Dermis microvascular lymphatic vessel endothelial cell (primary cell): ENCODE results near the gene EIF2B1. TPM values are rescaled to one million over a fixed set of nuclear protein-coding genes. Genes with fewer than 3 reads are reported as not detected.

Experiments used
- DNase-seq, 2 donors: peaks; one replicate each; pipeline versions ENCODE4 v3.0.0 to v3.0.0-alpha.2; 2010; ENCODE audit warnings: low read depth in 2 of 2
- total RNA-seq: library from RNA; depleted of rRNA; stranded (reverse); fragments of >200 nt; gene quantifications from 2 replicates; pipeline ENCODE4 v1.2.1, GENCODE V29; 2014

The EIF2B1 gene
- 22.6 and 25.5 TPM in 2 replicates for total RNA-seq

- DNase-seq: peak; percentile 89 to 96
These were observed at the start of gene EIF2B1, which contains the start of gene GTF2H3 for GRCh38 chr12:123633379-123634141. Gene EIF2B1, minus strand, starts transcription at chr12:123633686. Its CDS starts 129 bp downstream, at chr12:123633557. Gene GTF2H3, plus strand, starts transcription at chr12:123633829. Its CDS starts 31 bp downstream, at chr12:123633860.

- DNase-seq: no peak
These were observed 48.1 kb upstream of the EIF2B1 start for GRCh38 chr12:123681605-123682004.

- no peak for DNase-seq
These were observed 45.5 kb upstream of the EIF2B1 start for GRCh38 chr12:123678981-123679380.

GRCh38 chr12:123676616-123677320, 43.3 kb upstream of the EIF2B1 start:
- DNase-seq: peak in 1 of 2 donors; percentile 36

GRCh38 chr12:123675436-123675835, 42.0 kb upstream of the EIF2B1 start:
- no peak for DNase-seq

GRCh38 chr12:123671876-123672275, 38.4 kb upstream of the EIF2B1 start:
- DNase-seq: peak in 1 of 2 donors; percentile 8

- DNase-seq: peak; percentile 65 to 89
These were observed 37.6 kb upstream of the EIF2B1 start, which contains the start of gene TCTN2 for GRCh38 chr12:123670882-123671728. Gene TCTN2, plus strand, starts transcription at chr12:123671113. Its CDS starts 128 bp downstream, at chr12:123671241.

GRCh38 chr12:123667771-123668170, 34.3 kb upstream of the EIF2B1 start:
- DNase-seq: no peak

- peak; percentile 7 to 26 for DNase-seq
These were observed 26.7 kb upstream of the EIF2B1 start for GRCh38 chr12:123659996-123660727.

- no peak for DNase-seq
These were observed 23.7 kb upstream of the EIF2B1 start for GRCh38 chr12:123657211-123657610.

- DNase-seq: no peak
These were observed 22.9 kb upstream of the EIF2B1 start for GRCh38 chr12:123656392-123656791.

- DNase-seq: no peak
These were observed 21.9 kb upstream of the EIF2B1 start for GRCh38 chr12:123655420-123655819.

- DNase-seq: no peak
These were observed 20.7 kb upstream of the EIF2B1 start for GRCh38 chr12:123654129-123654701.

GRCh38 chr12:123648401-123648800, 14.9 kb upstream of the EIF2B1 start:
- DNase-seq: no peak

- DNase-seq: no peak
These were observed 12.4 kb upstream of the EIF2B1 start for GRCh38 chr12:123645878-123646277.

GRCh38 chr12:123645380-123645779, 11.9 kb upstream of the EIF2B1 start:
- no peak for DNase-seq

- no peak for DNase-seq
These were observed 10.4 kb upstream of the EIF2B1 start for GRCh38 chr12:123643911-123644310.

- DNase-seq: no peak
These were observed 666 bp upstream of the EIF2B1 start for GRCh38 chr12:123634142-123634561.

- no peak for DNase-seq
These were observed 11.6 kb downstream of the EIF2B1 start for GRCh38 chr12:123621619-123622530.
